HG02943 (cell line): ENCODE results near the gene PLXNB1.

Experiments used
- ATAC-seq: cut with Tn5 transposase; IDR thresholded peaks from one replicate; pipeline ENCODE4 v1.9.1; 2021; ENCODE audit warnings: mild to moderate bottlenecking, low read depth, moderate library complexity; ENCODE audit not compliant: unreplicated experiment

Gene PLXNB1

GRCh38 chr3:48435774-48436476 lies 6.0 kb upstream of the PLXNB1 start:
- ATAC-seq = no peak

GRCh38 chr3:48435223-48435595 lies 5.3 kb upstream of the PLXNB1 start:
- no peak for ATAC-seq

- no peak for ATAC-seq
These were observed 4.8 kb upstream of the PLXNB1 start for GRCh38 chr3:48434591-48435222.

- ATAC-seq = no peak
These were observed 3.7 kb upstream of the PLXNB1 start for GRCh38 chr3:48433472-48434118.

- ATAC-seq = no peak
These were observed 2.8 kb upstream of the PLXNB1 start for GRCh38 chr3:48432411-48433371.

GRCh38 chr3:48431224-48432029 lies 1.5 kb upstream of the PLXNB1 start:
- ATAC-seq = no peak

GRCh38 chr3:48430708-48431101 lies 819 bp upstream of the PLXNB1 start:
- ATAC-seq = no peak

GRCh38 chr3:48429317-48429959 lies 448 bp downstream of the PLXNB1 start:
- no peak for ATAC-seq

- no peak for ATAC-seq
These were observed 1.1 kb downstream of the PLXNB1 start for GRCh38 chr3:48428572-48429316.

GRCh38 chr3:48428088-48428571 lies 1.8 kb downstream of the PLXNB1 start:
- no peak for ATAC-seq

- ATAC-seq = no peak
These were observed 2.3 kb downstream of the PLXNB1 start for GRCh38 chr3:48427630-48427962.

- ATAC-seq = no peak
These were observed 2.8 kb downstream of the PLXNB1 start for GRCh38 chr3:48426944-48427629.

- ATAC-seq = no peak
These were observed 3.4 kb downstream of the PLXNB1 start for GRCh38 chr3:48426401-48426909.

GRCh38 chr3:48425281-48425812 lies 4.5 kb downstream of the PLXNB1 start:
- no peak for ATAC-seq

- ATAC-seq = no peak
These were observed 5.8 kb downstream of the PLXNB1 start for GRCh38 chr3:48423883-48424695.

- ATAC-seq = no peak
These were observed 6.5 kb downstream of the PLXNB1 start for GRCh38 chr3:48423241-48423882.
